Panc1 (cell line): ENCODE data around the gene EDN2.

Source experiments
- CTCF ChIP-seq: fragments of 450-650 bp; IDR thresholded peaks from 2 replicates; pipeline ENCODE4 v1.5.1; 2017; ENCODE audit warnings: mild to moderate bottlenecking
- POLR2AphosphoS5 ChIP-seq: IDR thresholded peaks from 2 replicates; pipeline ENCODE4 v1.6.1; 2012; ENCODE audit warnings: mild to moderate bottlenecking, low read depth, low read length, moderate library complexity
- REST ChIP-seq, 2 experiments: IDR thresholded peaks; 2 replicates each; pipeline ENCODE4 v1.6.1; 2011 to 2012; ENCODE audit warnings: low read depth in 2 of 2, control low read depth in 1 of 2, low read length in 1 of 2, mild to moderate bottlenecking in 1 of 2, moderate library complexity in 1 of 2; ENCODE audit not compliant: insufficient read depth in 1 of 2

GRCh38 chr1:41528106-41528505 is 43.6 kb upstream of the EDN2 start:
- TF ChIP-seq CTCF (no peak), POLR2AphosphoS5 (no peak), REST (IDR thresholded peaks at IDR 0.05; ENCODE audit: insufficient read depth in 1 of 2, low read depth in 2 of 2, low read length in 1 of 2) (no peak)
